ENCODE data around the gene NIPAL3.

Gene NIPAL3

DNA sequence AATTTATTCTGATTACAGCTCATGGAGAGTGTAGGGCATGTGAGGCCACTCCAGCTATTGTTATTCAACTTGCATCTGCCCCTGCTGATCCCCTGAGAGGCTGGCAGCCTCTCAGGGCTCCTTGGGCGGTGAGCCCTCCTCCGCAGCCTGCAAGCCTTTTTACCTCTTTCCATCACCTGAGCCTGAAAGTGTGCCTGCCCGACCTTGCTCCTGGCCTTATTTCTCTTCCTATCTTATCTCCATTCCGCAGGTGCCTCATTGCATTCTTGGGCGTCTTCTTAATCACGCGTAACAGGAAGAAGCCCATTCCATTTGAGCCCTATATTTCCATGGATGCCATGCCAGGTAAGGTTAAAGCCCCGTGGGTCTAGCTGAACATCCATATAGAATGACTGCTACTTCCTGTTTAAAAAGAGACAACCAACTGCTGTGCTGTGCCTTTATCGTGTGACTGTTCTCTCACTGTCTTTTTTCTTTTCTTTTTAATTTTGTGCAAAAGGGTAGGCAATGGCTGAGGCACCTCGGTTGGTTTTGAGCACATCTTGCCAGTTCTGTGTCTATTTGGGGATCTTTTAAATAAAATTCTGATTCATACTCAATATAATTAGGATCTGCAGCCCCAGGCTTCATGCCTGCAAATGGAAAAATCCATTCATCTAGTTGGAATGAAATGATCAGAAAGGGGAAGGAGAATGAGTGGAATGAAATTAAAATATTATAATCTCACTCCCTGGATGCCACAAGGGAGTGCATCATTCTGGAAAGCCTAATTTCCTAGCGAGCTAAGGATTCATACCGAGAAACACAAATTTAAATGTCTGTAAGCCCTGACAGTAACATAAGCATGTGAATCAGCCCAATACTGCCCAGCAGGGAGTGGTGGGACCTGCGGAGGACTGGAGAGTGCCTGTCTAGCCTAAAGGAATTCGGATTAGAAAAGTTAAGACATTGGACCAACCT is 48.5 kb downstream of the NIPAL3 start:
- no peak overlapping the region for H3K9ac ChIP-seq (ENCODE audit: low read length)
- TF ChIP-seq, protein P1, sequence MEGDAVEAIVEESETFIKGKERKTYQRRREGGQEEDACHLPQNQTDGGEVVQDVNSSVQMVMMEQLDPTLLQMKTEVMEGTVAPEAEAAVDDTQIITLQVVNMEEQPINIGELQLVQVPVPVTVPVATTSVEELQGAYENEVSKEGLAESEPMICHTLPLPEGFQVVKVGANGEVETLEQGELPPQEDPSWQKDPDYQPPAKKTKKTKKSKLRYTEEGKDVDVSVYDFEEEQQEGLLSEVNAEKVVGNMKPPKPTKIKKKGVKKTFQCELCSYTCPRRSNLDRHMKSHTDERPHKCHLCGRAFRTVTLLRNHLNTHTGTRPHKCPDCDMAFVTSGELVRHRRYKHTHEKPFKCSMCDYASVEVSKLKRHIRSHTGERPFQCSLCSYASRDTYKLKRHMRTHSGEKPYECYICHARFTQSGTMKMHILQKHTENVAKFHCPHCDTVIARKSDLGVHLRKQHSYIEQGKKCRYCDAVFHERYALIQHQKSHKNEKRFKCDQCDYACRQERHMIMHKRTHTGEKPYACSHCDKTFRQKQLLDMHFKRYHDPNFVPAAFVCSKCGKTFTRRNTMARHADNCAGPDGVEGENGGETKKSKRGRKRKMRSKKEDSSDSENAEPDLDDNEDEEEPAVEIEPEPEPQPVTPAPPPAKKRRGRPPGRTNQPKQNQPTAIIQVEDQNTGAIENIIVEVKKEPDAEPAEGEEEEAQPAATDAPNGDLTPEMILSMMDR (IDR thresholded peaks at IDR 0.05; ENCODE audit: insufficient read depth, low read length, poor library complexity, severe bottlenecking), result no peak
- no peak for TF ChIP-seq EZH2phosphoT487 (conservative IDR thresholded peaks at IDR 0.05; ENCODE audit: low read length)
- H3K4me3 ChIP-seq (ENCODE audit: insufficient read depth, low read length, poor library complexity, severe bottlenecking), result no peak overlapping the region
- H3K36me3 ChIP-seq (ENCODE audit: low read length), result peaks cover 6% of the 10 kb centered on the region; the same call in 1 of the 2 replicates
- H4K20me1 ChIP-seq (ENCODE audit: low read depth, low read length), result no peaks in the 10 kb centered on the region
- H3K9me2 ChIP-seq (replicated peaks; ENCODE audit: insufficient read depth, low read length), result no peaks in the 10 kb centered on the region
- H3K27me3 ChIP-seq (ENCODE audit: low read length), result no peaks in the 10 kb centered on the region
- H3K9me3 ChIP-seq (ENCODE audit: insufficient read depth, low read length), result no peaks in the 10 kb centered on the region
- H3F3A ChIP-seq (ENCODE audit: insufficient read depth), result no peaks in the 10 kb centered on the region
- H2AFZ ChIP-seq (ENCODE audit: low read depth, low read length, severe bottlenecking), result no peak overlapping the region
- H3K79me2 ChIP-seq (ENCODE audit: insufficient read depth, low read length), result no peaks in the 10 kb centered on the region
- H3K4me2 ChIP-seq (ENCODE audit: low read depth, low read length, poor library complexity, severe bottlenecking), result no peak overlapping the region
- H3K27ac ChIP-seq (ENCODE audit: low read depth, low read length), result no peak overlapping the region

DNA sequence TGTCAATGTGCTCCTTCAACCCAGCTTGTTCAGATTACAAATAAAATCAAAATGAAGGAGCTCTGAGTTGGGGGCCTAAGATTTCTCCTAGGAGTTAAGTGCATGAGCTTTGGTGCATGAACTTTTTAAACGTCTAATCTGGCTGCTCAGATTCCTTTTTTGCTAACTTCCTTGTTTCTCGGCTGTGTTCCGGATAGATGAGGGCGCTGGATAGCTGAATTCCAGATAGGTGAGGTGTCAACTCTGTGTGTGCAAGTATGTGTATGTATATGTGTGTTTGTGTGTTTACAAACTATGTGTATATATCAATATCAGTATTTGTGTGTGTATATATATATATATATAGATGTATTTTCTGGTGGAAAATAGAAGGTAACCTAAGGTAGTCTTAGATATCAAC is 49.5 kb downstream of the NIPAL3 start:
- no peaks in the 10 kb centered on the region for H3K9me3 ChIP-seq (ENCODE audit: insufficient read depth, low read length)
- no peak overlapping the region for H3K4me3 ChIP-seq (ENCODE audit: insufficient read depth, low read length, poor library complexity, severe bottlenecking)
- H2AFZ ChIP-seq (ENCODE audit: low read depth, low read length, severe bottlenecking), result no peak overlapping the region
- no peaks in the 10 kb centered on the region for H3K9me2 ChIP-seq (replicated peaks; ENCODE audit: insufficient read depth, low read length)
- H3F3A ChIP-seq (ENCODE audit: insufficient read depth), result no peaks in the 10 kb centered on the region
- 0 out of 2 replicates have a peak, but pooled peaks cover 4% of the 10 kb centered on the region for H3K36me3 ChIP-seq (ENCODE audit: low read length)
- no peak overlapping the region for H3K9ac ChIP-seq (ENCODE audit: low read length)
- no peak for TF ChIP-seq EZH2phosphoT487 (conservative IDR thresholded peaks at IDR 0.05; ENCODE audit: low read length)
- TF ChIP-seq, protein P1 (IDR thresholded peaks at IDR 0.05; ENCODE audit: insufficient read depth, low read length, poor library complexity, severe bottlenecking), result no peak
- H3K27me3 ChIP-seq (ENCODE audit: low read length), result no peaks in the 10 kb centered on the region
- no peaks in the 10 kb centered on the region for H4K20me1 ChIP-seq (ENCODE audit: low read depth, low read length)
- H3K4me2 ChIP-seq (ENCODE audit: low read depth, low read length, poor library complexity, severe bottlenecking), result no peak overlapping the region
- no peaks in the 10 kb centered on the region for H3K79me2 ChIP-seq (ENCODE audit: insufficient read depth, low read length)
- H3K27ac ChIP-seq (ENCODE audit: low read depth, low read length), result no peak overlapping the region

DNA sequence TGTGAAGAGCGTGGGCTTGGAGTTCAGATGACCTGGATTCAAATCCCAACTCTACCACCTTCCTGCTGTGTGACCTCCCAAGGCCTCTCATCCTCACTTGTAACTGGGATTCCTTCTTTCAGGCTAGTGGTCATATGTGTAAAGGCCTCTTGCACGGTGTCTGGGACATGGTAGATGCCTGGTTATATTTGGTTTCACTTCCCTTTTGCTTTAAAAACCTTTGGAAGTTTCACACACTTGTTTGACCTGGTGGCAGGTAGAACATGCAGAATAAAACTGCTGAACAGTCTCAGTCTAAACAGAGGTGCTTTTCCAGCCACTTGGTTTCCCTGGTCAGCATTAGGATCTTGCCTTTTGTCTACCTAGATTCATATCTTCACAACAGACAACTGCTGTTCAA is 50.0 kb downstream of the NIPAL3 start:
- H3F3A ChIP-seq (ENCODE audit: insufficient read depth), result no peaks in the 10 kb centered on the region
- no peak overlapping the region for H3K4me3 ChIP-seq (ENCODE audit: insufficient read depth, low read length, poor library complexity, severe bottlenecking)
- no peak overlapping the region for H2AFZ ChIP-seq (ENCODE audit: low read depth, low read length, severe bottlenecking)
- no peak overlapping the region for H3K9ac ChIP-seq (ENCODE audit: low read length)
- no peaks in the 10 kb centered on the region for H3K9me2 ChIP-seq (replicated peaks; ENCODE audit: insufficient read depth, low read length)
- no peaks in the 10 kb centered on the region for H3K9me3 ChIP-seq (ENCODE audit: insufficient read depth, low read length)
- H3K79me2 ChIP-seq (ENCODE audit: insufficient read depth, low read length), result no peaks in the 10 kb centered on the region
- 0 out of 2 replicates have a peak, but pooled peaks cover 4% of the 10 kb centered on the region for H3K36me3 ChIP-seq (ENCODE audit: low read length)
- no peak overlapping the region for H3K27ac ChIP-seq (ENCODE audit: low read depth, low read length)
- TF ChIP-seq, protein P1 (IDR thresholded peaks at IDR 0.05; ENCODE audit: insufficient read depth, low read length, poor library complexity, severe bottlenecking), result no peak
- no peak for TF ChIP-seq EZH2phosphoT487 (conservative IDR thresholded peaks at IDR 0.05; ENCODE audit: low read length)
- H3K4me2 ChIP-seq (ENCODE audit: low read depth, low read length, poor library complexity, severe bottlenecking), result no peak overlapping the region
- no peaks in the 10 kb centered on the region for H4K20me1 ChIP-seq (ENCODE audit: low read depth, low read length)
- no peaks in the 10 kb centered on the region for H3K27me3 ChIP-seq (ENCODE audit: low read length)

Measured in SU-DHL-6 (cell line).